HG03432 (cell line): ENCODE results near the gene GRIN2C.

Experiments used
- ATAC-seq: cut with Tn5 transposase; IDR thresholded peaks from one replicate; pipeline ENCODE4 v1.9.1; 2021; ENCODE audit warnings: mild to moderate bottlenecking, moderate library complexity; ENCODE audit not compliant: unreplicated experiment

GRIN2C gene

GRCh38 chr17:74864866-74865395 is 5.2 kb upstream of the GRIN2C start:
- ATAC-seq, result no peak

GRCh38 chr17:74864297-74864865 is 4.7 kb upstream of the GRIN2C start:
- ATAC-seq, result no peak

- ATAC-seq, result no peak
Observed at GRCh38 chr17:74863420-74864296, 4.0 kb upstream of the GRIN2C start.

DNA sequence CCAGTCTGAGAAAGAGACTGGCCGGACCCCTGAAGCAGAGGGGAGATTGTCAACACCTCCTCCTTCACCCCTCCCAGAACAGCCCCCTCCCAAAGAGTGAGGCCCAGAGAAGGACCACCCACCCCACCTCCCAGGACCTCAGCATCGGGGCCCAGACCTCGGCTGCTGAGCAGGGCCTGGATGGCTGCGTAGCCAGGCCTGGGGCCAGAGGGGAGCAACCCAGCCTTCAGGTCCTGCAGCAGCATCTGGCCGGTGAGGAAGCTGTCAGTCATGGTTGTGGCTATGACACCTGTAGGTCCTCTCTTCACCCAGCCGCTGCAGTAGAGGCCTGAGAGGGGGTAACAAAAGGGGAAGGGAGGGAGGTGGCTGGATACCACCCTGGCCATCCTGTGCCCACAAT is 3.2 kb upstream of the GRIN2C start:
- ATAC-seq, result no peak

- no peak for ATAC-seq
Observed at GRCh38 chr17:74862108-74862901, 2.6 kb upstream of the GRIN2C start.

DNA sequence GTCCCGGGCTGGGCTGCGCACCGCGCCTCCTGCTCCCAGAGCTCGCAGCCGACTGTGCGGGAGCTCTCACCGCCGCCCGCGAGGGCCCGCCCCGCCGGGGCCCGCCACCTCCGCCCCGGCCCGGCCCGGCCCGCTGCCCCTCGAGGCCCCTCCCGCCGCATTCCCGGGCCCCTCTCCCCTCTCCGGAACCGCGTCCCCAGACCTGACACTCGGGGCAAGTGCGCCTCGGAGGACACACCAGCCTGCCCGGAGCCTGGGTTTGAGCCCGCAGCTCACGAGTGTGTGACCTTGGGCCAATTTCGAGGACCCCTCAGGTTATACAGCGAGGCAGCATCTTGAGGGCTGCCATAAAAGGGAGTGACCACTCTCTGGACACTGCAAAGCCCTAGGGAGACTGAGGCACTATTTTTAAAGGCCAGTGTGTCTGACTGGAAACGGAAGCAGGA is 2.0 kb upstream of the GRIN2C start:
- no peak for ATAC-seq

DNA sequence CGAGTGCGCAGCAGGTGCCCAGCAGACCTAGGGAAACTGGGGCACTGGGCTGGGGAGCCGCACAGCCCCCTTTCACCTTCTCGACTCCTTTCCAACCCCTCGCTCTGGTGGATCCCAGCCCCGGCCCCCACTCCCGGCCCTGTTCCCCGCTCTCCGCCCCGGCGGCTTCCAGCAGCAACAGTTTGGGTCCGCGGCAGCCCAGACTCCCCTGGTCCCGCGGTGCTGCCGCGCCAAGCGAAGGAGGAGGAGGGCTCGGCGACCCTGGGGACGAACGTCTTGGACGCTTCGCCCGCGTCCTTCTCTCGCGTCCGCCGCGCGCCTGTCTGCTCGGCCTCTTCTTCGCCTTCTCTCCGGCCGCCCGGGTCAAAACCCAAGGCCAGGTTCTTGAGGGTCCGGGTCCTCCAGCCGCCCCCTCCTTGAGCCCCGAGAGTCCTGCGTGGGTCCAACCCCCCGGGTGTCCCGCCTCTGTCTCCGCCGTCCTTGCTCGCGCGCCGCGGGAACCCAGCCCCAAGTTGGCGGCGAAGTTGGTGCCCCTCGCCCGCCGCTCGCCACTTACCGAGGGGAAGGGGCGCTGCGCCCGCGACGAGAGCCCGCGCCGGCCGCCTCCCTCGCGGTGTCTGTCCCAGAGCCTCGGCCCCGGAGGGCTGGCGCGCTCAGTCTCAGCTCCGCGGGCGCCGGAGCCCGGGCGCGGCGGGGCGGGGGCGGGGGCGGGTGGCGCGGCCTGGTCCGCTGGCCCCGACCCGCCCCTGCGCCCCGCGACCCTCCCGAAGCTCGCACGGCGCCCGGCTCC is 1.4 kb upstream of the GRIN2C start:
- ATAC-seq, result no peak

DNA sequence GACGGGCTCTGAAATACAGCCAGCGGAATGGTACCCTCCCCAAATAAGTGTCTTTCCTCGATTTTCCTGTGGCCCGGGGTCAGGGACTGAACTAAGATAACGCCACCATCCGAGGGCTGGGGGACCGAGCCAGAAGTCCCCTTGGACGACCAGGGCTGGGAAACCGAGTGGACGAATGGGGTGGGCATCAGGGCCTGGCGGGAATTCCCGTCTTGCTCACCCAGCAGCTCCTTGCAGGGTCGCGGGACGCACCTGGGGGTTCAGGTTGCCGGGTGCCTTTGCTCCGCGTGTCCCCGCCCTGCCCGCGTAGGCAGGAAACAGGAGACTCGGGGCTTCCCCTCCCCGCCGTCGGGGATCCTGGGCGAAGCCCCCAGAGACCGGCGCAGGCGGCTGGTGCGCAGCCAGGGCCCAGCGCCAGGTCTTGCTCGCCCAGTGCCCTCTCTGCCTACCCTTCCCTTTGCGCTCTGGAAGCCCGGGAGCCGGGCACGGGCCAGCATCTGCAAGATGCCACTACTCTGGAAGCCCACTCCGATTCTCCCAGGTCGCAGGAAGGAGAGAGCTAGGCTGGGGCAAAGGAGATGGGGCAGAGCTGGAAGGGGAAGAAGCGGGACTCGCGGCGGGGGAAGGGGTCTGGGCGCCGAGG is 665 bp upstream of the GRIN2C start:
- no peak for ATAC-seq

DNA sequence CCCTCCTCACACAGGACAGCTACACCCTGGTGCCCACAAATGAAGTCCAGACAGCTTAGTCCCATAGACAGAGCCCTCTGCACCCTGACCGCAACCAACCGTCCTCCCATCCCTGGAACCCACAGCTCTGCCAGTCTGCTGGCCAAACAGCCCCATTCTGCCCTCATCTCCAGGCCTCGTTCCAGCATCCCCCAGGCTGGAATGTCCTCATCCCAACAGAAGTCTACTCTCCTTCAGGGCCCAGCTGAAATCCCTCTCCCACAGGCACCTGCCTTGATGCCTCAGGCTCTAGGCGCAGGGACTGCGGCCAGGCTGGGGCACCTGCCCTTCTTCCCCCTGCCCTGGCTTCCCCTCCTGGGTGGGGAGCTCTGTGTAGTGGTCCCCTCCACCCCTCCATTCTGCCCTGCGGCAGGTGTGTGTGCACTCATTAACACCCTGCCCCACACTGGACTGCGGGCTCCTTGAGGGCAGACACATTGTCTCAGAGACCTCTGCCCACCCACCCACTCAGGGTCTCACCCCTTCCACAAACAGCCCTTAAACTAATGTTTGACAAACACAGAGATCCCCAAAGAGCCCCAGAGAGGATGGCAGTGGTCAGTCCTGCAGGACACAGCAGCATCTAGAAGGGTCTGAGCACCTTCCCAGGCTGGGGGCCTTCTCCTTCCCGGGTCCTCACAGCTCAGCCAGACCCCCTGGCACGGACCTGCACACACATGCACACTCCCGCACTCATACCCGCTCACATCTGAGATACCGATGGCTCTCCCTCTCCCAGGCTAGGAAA is 820 bp downstream of the GRIN2C start:
- no peak for ATAC-seq

DNA sequence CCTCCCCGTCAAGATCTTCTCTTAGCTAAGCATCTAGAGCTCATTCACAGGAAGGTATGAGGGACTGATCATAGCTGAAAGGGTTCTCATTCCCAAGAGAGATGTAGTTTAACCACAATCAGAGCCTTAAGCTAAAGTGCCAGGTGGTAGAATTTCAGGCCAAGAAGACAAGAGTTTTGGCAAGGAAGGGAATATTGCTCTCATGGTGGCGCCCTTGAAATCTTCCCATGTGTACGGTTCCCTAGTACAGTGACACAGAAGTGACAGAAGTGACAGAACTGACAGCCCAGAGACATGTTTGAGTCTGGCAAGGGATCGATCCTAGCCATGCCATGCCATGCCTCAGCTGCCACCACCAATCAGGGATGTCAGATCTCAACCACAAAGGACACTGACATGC is 2.5 kb downstream of the GRIN2C start:
- ATAC-seq, result no peak

GRCh38 chr17:74856112-74856511 is 3.6 kb downstream of the GRIN2C start:
- ATAC-seq, result no peak

GRCh38 chr17:74855323-74855722 is 4.4 kb downstream of the GRIN2C start:
- ATAC-seq, result no peak

DNA sequence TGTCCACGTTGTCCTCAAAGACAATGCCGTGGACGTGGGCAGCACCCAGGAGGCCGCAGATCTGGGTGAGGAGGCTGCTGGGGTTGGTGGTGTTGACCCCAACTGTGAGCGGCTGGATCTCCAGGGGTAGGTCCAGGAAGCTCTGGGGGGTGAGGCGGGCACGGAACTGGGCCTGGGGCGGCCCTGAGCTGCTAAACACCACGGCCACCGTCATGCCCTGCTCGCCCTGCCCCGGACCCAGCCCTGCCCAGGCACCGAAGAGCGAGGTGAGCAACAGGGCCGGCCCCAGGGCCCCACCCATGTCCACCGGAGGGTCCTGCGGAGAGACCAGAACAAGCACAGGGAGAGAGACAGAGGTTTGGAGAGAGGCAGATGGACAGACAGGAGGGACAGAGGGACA is 4.9 kb downstream of the GRIN2C start:
- no peak for ATAC-seq

DNA sequence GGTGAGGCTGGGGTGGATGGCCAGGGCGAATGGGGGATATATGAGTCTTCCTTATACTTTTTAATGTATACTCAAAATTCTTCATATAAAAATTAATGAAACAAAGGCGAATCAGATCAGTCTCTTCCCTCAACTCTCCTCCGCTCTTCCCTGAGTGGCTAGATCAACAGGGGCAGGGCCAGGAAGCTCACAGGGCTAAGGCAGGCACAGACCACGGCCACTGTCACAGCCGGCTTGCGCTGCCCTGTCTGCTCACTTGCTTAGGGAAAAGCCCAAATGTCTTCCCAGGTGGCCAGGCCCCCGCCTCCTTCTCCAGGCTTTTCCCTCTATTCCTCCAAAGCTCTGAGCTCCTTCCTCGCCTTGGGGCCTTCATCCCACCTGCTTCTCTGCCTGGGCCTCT is 6.0 kb downstream of the GRIN2C start:
- ATAC-seq, result no peak

GRCh38 chr17:74853048-74853397 is 6.7 kb downstream of the GRIN2C start:
- no peak for ATAC-seq

DNA sequence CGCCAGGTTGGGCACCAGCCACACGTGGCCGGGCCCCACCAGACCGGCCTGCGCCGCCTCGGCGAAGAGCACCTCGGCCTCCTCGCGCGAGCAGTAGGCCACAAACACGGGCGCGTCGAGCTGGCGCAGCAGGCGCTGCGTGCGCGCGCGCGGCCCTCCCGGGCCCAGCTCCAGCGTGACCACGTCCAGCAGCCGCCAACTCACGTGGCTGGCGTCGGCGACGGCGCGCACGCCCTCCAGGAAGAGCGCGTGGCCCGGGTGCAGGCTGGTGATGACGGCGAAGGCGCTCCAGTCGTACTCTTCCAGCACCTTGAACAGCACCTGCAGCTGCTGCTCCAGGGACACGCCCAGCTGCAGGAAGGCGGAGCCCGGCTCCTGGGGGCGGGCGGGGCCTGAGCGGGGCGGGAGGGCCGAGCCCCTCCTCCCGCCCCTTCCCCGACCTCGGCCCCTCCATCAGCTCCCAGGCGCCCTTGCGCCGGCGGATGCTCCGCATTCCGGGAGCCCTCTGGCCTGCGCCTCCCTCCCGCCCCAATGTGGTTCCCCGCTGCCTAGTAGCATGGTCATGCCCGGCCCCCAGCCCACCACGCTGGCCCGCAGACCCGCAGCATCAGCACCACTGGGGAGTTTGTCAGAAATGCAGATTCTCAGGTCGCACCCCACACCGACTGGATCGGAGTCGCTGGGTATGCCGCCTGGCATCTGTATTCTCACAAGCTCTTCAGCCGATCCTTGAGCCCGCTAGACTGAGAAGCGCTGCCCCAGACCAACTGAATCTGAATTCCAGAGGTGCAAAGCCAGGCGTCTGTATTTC is 7.2 kb downstream of the GRIN2C start:
- no peak for ATAC-seq

GRCh38 chr17:74851612-74852236 is 8.0 kb downstream of the GRIN2C start:
- ATAC-seq, result no peak

DNA sequence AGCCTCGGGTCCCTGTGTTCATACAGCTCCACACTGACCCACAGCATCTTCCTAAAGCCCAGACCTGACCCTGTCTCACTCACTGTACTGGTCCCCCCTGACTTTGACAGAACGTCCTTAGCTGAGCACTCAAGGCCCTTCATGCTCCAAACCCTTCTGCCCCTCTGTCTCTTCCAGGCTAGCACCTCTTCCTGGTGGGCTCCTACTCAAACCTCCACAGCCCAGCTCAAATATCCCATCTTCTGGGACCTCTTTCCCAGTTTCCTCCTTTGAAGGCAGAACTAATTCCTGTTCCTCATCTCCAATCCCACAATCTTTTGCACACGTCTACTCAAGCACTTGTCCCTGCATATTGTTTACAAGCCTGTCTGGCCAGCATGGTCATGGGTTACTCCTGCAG is 8.8 kb downstream of the GRIN2C start:
- ATAC-seq, result no peak
